Right lobe of liver (tissue), 6 donors: ENCODE measurements around the gene ANKS6. TPM values are rescaled to one million over a fixed set of nuclear protein-coding genes. Genes with fewer than 3 reads are reported as not detected.

Source experiments
- ATAC-seq, 4 donors: fragments of 200-7000 bp; cut with Tn5 transposase; one replicate each; pipeline ENCODE4 v1.9.1; 2020; ENCODE audit warnings: mild to moderate bottlenecking in 4 of 4, moderate library complexity in 4 of 4
- DNase-seq, 3 donors: peaks; one replicate each; pipeline ENCODE4 v3.0.0-alpha.2; 2020
- H3K27ac ChIP-seq, 3 donors: fragments of 200-600 bp; one replicate each; pipeline ENCODE4 v1.8.0; 2022
- H3K27me3 ChIP-seq, 2 donors: fragments of 200-600 bp; one replicate each; pipeline ENCODE4 v1.8.0; 2022
- H3K36me3 ChIP-seq, 4 donors: fragments of 200-600 bp; sonication (generic) in 1 of 4; one replicate each; pipeline versions ENCODE4 v1.5.1 to v1.8.0; 2017 to 2022; ENCODE audit warnings: control low read depth in 1 of 4
- H3K4me1 ChIP-seq, 4 donors: fragments of 200-600 bp; sonication (generic) in 1 of 4; one replicate each; pipeline versions ENCODE4 v1.5.1 to v1.8.0; 2017 to 2022; ENCODE audit warnings: control low read depth in 1 of 4
- H3K4me3 ChIP-seq, 3 donors: fragments of 200-600 bp; one replicate each; pipeline ENCODE4 v1.8.0; 2022
- H3K9me3 ChIP-seq, 4 donors: fragments of 200-600 bp; sonication (generic) in 1 of 4; one replicate each; pipeline versions ENCODE4 v1.5.1 to v1.8.0; 2017 to 2022; ENCODE audit warnings: control low read depth in 1 of 4
- POLR2A ChIP-seq: fragments of 450-650 bp; IDR thresholded peaks from one replicate; pipeline ENCODE4 v1.6.1; 2017; ENCODE audit warnings: antibody characterized with exemption, mild to moderate bottlenecking
- WGBS: methylation state at CpG from one replicate; pipeline ENCODE4 v1.1.6; 2018; ENCODE audit warnings: low coverage, low lambda C conversion rate; ENCODE audit not compliant: insufficient coverage; ENCODE audit errors: missing lambda C conversion rate; 5-methylcytosine and 5-hydroxymethylcytosine counted together
- intact Hi-C, 2 donors: fragments of 100-400 bp; cut with DNase I; formaldehyde crosslinking; loops; one replicate each; pipeline versions ENCODE4 v1.11.2 to v1.14.1; 2022
- total RNA-seq, 6 experiments: library from RNA; depleted of rRNA in 2 of 6; stranded (reverse); fragments of >200 nt in 2 of 6; fragmentation: NEBNext Ultra II Directional in 3 of 6; extraction: Animal tissue kit (Norgen Biotek cat#: 25700) in 3 of 6; gene quantifications; one replicate each; pipeline versions ENCODE4 v1.1.0 to v1.2.4, GENCODE V29; 2016 to 2023
- TF ChIP-seq, protein P1 (sequence below), 4 donors: fragments of 200-600 bp in 3 of 4; fragments of 450-650 bp in 1 of 4; IDR thresholded peaks; one replicate each; pipeline versions ENCODE4 v1.5.1 to v1.8.0; 2016 to 2022; ENCODE audit warnings: antibody characterized with exemption in 4 of 4, mild to moderate bottlenecking in 2 of 4
- donor health status: DM: no; HTN: yes; CAD: no.
- donor health status: DM: no; HTN: no; CAD: no.
- donor health status: DM: no; HTN: no; CAD: no.
- donor health status: DM: no; HTN: yes; CAD: no.
- donor health status: DM: no; HTN: yes; CAD: no.

ANKS6 gene
- total RNA-seq, 6 experiments from 2014 or later: 3.7 to 7.9 (median 4.7) TPM

DNA sequence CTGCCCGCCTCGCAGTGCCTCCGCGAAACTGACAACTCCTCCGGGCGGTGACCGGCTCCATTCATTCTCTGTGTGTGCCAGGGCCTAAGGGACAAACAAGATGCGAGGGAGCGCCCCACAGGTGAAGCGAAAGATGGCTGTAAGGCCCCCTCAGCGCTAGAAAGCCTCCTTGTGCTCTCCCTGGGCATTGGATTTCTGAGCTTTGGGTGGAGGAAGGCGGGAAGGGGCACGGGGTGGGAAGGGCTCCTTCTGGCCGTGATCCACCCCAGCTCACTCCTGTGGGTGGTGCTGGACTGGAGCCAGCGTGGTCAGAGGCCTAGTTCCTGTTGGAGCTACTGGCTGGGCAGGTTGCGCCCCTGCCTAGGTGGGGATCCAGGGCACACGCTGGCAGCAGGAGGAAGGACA is 12.1 kb upstream of the ANKS6 start:
- WGBS: 40% methylated on average over 5 of the region's 17 CpGs
- DNase-seq (no peak), ATAC-seq (peak in 2 of 4 donors; percentile 9 to 16)
- no peak overlapping the region for H3K4me3 ChIP-seq
- no peaks in the 10 kb centered on the region for H3K9me3 ChIP-seq
- H3K27ac ChIP-seq: no peak overlapping the region
- H3K4me1 ChIP-seq: peaks cover 0 to 5% (median 0%) of the 10 kb centered on the region in 4 donors
- TF ChIP-seq, protein P1, sequence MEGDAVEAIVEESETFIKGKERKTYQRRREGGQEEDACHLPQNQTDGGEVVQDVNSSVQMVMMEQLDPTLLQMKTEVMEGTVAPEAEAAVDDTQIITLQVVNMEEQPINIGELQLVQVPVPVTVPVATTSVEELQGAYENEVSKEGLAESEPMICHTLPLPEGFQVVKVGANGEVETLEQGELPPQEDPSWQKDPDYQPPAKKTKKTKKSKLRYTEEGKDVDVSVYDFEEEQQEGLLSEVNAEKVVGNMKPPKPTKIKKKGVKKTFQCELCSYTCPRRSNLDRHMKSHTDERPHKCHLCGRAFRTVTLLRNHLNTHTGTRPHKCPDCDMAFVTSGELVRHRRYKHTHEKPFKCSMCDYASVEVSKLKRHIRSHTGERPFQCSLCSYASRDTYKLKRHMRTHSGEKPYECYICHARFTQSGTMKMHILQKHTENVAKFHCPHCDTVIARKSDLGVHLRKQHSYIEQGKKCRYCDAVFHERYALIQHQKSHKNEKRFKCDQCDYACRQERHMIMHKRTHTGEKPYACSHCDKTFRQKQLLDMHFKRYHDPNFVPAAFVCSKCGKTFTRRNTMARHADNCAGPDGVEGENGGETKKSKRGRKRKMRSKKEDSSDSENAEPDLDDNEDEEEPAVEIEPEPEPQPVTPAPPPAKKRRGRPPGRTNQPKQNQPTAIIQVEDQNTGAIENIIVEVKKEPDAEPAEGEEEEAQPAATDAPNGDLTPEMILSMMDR (IDR thresholded peaks at IDR 0.05): no peak
- no peak for TF ChIP-seq POLR2A
- no peaks in the 10 kb centered on the region for H3K36me3 ChIP-seq
- no peaks in the 10 kb centered on the region for H3K27me3 ChIP-seq
- intact Hi-C loops: no loop called here

DNA sequence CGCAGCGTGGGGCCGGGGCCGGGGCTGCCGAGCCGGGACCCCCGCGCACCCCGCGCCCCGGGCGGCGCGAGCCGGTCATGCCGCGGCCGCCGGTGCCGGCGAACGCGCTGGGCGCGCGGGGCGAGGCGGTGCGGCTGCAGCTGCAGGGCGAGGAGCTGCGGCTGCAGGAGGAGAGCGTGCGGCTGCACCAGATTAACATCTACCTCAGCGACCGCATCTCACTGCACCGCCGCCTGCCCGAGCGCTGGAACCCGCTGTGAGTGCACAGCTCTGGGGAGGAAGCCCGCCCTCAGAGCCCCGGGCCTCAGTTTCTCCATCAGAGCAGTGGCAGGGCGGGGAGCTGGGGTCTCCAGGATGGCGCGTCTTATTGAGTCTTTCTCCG is 11.4 kb upstream of the ANKS6 start:
- Histone ChIP-seq H3K4me1 (peaks cover 0 to 5% (median 0%) of the 10 kb centered on the region in 4 donors), H3K36me3 (no peaks in the 10 kb centered on the region), H3K27me3 (no peaks in the 10 kb centered on the region), H3K9me3 (no peaks in the 10 kb centered on the region), H3K27ac (no peak overlapping the region), H3K4me3 (peak overlapping the region in 2 of 3 donors; percentile 21 to 53)
- DNase-seq (no peak), ATAC-seq (peak; percentile 14 to 20 (median 18))
- no peak for TF ChIP-seq POLR2A
- TF ChIP-seq, protein P1 (IDR thresholded peaks at IDR 0.05): no peak
- intact Hi-C loops: no loop called here
- 1% methylated on average over 10 of the region's 46 CpGs for WGBS

DNA sequence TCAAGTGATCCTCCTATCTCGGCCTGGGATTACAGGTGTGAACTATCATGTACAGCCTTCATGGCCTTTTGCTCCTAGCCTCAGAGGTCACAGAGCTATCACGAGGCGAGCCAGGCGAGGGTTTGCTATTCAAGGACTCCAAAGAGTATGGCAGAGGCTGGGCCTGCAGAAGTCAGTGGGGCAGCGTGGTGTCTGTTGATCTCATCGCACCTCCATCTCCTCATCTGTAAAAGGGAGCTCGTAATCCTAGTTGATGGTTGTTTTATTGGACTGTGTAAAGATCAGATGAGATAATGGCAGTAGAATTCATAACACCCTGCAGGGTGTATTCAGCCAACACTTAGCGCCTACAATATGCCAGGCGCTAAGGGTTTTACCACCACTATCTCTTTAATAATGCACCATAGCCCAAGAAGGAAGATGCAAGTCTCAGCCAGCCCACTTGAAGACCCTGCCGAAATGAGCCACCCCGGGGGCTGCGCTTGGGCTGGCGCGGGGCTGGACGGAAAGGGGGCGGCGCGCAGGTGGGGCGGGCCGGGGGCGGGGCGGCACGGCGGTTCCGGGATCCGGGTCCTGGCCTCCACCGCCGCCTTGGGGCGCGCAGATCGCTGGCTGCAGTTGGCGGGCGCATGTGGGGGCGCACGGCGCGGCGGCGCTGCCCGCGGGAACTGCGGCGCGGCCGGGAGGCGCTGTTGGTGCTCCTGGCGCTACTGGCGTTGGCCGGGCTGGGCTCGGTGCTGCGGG is 10.9 kb upstream of the ANKS6 start, which contains the start of gene GALNT12:
GALNT12 (plus strand) TSS at position 601 of the 744 bp plus-strand sequence; CDS start at position 630, 29 bp downstream.
- Histone ChIP-seq H3K27ac (no peak within 1 kb of the TSS), H3K27me3 (no peaks in the 10 kb centered on the region), H3K4me1 (peaks cover 0 to 5% (median 0%) of the 10 kb centered on the region in 4 donors), H3K4me3 (peak within 1 kb of the TSS in 2 of 3 donors; percentile 21 to 53), H3K9me3 (no peaks in the 10 kb centered on the region), H3K36me3 (no peaks in the 10 kb centered on the region)
- ATAC-seq (peak; percentile 44 to 51 (median 46)), DNase-seq (no peak)
- TF ChIP-seq POLR2A: no peak
- TF ChIP-seq, protein P1 (IDR thresholded peaks at IDR 0.05): peak in 1 of 4 donors; percentile 7
- 27% methylated on average over 21 of the region's 51 CpGs for WGBS
- intact Hi-C loops: no loop called here

DNA sequence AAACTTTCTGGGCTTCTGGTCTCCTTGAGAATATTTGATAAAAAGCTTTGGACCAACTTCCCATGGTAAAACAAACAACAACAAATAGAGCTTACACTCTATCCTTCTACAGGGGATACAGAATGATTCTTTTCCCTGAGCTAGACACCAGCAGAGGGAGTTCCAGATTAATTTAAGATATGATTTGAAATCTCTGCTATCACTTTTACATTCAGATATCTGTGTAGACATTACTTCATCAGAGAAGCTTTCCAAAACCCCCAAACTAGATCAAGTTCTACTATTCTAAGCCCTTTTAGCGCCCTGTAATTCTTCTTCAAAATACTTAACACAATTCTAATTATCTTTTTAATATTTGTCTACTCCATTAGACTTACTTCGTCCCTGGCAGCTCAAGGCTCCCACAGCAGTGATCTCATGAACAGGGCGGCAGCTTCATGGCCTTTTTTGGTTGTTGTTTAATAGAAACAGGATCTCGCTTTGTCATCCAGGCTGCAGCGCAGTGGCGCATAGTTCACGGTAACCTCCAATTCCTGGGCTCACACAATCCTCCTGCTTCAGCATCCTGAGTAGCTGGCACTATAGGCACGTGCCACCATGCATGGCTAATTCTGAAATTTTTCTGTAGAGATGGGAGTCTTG is 10.2 kb upstream of the ANKS6 start:
- no peak for DNase-seq
- Histone ChIP-seq H3K4me3 (no peak overlapping the region), H3K9me3 (no peaks in the 10 kb centered on the region), H3K4me1 (peaks cover 0 to 5% (median 0%) of the 10 kb centered on the region in 4 donors), H3K27me3 (no peaks in the 10 kb centered on the region), H3K36me3 (no peaks in the 10 kb centered on the region), H3K27ac (no peak overlapping the region)
- TF ChIP-seq, protein P1 (IDR thresholded peaks at IDR 0.05): no peak
- TF ChIP-seq POLR2A: no peak
- no peak for ATAC-seq
- intact Hi-C loops: no loop called here
- WGBS: 87% methylated on average over 7 of the region's 8 CpGs
